GM19324 (cell line): ENCODE results near the gene RAD51B.

Experiments
- ATAC-seq: cut with Tn5 transposase; IDR thresholded peaks from one replicate; pipeline ENCODE4 v1.9.1; 2021; ENCODE audit warnings: mild to moderate bottlenecking, moderate library complexity; ENCODE audit not compliant: unreplicated experiment, low FRiP score

RAD51B gene

DNA sequence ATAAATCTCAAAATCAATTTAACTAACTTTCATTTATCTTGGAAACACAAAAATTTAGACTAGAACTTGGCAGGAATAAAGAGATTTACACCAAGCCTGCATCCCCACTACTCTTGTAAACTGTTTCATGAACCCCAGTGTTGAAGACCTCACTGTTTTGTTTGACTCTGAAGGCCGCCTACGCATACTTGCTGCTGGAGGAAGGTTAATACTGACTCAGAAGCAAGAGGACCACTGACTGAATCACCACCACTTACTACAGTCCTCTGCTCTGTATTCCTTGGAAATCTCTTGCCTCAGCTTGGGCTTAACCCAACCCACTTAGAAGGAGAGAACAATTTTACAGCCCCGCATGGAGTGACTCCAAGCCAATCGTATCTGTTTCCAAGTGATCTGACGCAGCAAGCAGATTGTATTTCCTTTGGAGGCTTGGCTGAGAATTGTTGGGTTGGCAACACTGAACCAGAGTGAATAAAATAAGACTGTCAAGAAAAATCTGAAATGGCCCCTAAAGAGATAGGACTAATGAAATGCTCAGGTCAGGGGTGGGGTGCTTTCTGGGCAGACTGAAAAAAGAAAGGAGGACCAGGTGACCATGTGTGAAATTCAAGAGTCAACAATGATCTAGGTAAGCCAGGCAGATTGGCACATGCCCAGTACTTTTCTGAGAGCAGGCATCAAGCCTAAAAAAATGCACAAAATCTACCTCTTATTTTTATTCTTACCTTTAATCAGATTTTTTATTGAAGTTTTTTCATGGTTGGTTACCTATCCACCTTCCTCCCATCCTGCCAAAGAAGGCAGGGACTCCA is 724.7 kb downstream of the RAD51B start:
- ATAC-seq: no peak

DNA sequence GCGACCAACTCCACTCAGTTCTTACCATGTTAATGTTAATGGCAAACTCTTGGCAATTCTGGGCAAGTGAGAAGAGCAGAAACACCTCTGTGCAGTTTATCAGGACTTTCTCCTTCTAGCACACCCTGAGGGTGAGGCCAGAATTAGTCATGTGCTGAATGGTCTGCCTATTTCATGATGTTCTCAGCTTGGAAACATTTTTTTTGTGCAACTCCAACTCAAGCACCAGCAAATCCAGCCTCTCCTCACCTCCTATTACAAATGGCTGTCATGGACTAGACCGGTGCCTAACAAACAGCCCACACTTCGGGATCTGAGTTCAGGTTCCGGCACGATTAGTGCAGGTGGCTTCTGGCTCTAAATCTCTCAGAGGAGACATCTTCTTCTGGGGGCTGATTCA is 727.3 kb downstream of the RAD51B start:
- no peak for ATAC-seq

DNA sequence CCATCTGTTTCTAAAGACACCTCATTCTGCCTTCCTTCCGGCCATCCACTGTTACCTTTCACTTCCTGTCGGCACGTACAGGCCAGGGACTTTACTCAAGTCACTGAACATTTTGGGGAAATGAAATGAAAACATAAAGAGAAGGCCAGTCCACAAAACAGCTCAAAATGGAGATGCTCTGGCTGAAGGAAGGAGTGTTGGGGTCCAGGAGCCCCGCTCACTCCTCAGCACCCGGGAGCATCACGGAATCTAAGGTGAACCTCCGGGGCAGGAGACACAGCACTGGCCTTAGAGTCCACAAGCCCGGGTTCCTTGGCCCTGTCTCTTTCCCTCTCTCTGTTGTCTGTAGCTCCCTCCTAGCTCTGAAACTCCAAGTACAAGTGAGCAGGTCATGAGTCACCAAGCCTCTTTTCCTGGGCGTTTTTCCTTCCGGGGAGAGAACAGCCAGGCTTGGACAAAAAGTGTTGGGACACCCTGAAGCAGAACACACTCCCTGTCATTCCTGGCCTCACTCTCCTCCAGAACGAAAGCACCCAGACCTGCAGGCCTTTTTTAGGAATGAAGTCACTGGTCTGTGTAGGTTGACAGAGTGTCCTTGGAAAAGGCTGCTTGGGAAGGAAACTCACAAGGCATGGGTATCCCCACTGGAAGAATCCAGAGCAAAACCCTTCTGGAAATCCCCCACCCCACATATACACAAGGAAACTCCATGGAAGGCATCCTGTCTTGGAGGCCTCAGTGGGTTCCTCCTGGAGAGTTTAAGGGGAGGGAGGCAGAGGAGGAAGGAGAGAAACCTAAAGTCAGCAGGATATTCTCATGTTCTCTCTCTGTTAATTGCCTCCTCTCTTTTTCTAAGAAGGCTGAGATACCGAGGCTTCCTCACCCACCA is 728.0 kb downstream of the RAD51B start:
- no peak for ATAC-seq

GRCh38 chr14:68548194-68549076 is 728.9 kb downstream of the RAD51B start:
- ATAC-seq: no peak

- no peak for ATAC-seq
Observed at GRCh38 chr14:68550338-68550715, 730.7 kb downstream of the RAD51B start.

DNA sequence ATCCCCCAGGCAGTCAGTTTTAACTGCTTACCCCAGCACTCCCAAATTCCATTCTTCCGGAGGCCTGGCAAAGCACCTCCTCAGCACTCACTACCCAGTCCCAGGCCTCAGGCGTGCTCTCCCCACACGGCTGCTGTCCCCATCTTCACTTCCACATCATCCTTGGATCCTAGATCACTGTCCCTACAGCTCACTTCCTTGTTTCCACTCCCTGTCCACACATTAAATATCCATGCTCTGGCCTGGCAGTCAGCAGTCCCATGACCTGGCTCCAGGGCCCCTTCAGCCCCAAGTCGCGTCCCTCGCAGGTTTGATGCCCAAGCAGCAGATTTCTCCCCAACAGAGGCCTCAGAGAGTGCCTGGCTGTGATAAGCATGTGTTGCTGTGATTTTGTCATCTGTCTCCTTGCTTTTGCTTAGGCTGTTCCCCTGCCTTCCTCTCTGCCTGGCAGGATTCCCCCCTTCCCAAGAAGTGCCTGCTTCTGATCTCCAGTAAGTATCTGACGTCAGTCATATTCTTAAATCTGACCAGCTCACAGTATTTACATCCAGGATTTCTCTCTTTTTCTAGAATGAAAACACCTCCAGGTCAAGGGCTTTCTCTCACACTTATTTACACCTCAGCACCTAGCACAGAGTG is 731.6 kb downstream of the RAD51B start:
- ATAC-seq: no peak

DNA sequence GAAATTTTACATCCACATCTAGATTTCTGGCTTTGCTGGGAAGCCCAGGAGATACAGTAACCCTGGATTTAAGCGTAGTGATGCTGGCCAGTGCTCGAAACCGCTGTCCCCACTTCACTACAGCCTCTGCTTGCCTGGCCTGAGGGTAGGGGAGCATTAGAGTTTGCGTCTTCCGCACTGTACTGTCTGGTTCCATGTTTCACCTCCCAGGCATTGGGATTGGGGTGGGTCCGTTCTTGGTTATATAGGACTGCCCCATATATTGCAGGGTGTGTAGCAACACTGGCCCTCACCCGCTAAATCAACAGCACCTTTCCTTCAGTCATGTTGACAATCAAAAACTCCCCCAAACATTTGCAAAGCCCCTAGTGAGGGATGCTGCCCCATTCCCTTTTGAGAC is 732.5 kb downstream of the RAD51B start:
- ATAC-seq: no peak

DNA sequence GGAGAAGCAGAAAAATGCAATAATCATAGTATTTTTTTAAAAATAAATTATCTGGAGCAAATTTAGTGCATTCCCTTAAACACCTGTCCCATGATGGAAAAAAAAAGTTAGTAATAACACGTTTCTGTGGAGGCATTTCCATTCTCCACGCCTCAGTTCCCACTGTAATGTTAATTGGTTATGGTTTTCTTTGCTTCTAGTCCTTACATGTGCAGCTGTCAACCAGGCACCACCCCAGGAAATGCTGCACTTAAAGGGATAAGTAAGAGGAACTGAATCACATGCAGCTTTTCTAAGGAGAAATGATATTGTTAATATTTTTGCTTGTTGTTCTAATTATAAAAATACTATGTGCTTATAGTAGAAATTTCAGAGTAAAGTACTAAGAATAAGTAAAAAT is 733.0 kb downstream of the RAD51B start:
- ATAC-seq: no peak

DNA sequence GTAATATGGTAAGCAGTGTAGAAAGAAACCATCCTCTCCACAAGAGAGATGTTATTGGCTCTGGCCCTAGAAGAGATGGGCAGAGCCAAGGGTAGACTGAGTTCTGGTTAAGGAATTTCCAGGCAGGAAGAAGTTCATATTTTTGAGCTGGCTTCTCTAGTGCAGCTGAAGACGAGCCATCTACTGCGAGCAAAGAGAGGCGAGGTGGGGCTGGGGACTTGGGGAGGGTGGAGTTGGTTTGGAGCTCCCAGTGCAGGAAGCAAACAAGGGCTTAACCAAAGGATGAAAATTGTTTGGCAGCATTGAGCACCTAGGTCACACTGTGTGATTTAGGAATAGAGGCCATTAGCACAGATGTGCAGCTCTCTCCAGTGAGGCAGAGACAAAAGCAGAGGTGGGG is 733.7 kb downstream of the RAD51B start:
- ATAC-seq: no peak

- no peak for ATAC-seq
Observed at GRCh38 chr14:68554231-68554630, 734.7 kb downstream of the RAD51B start.

DNA sequence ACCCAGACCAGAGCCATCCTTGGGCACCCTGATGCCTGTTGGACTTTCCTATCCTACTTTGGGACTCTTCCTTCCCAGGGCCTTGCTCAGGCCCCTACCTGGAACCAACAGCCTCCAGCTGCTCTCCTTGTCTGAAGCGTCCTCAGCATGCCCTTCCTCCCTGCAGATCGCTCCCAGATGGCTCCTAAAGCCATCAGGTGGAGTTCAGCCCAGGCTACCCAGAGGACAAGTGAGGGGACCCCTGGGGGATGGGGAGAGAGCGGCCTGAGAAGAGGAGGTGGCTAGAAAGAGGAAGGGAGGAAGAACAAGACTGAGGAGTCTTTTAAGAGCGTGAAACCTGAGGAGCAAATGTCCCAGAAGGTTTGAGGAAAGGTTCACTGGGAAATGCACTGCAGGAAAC is 736.7 kb downstream of the RAD51B start:
- ATAC-seq: no peak

DNA sequence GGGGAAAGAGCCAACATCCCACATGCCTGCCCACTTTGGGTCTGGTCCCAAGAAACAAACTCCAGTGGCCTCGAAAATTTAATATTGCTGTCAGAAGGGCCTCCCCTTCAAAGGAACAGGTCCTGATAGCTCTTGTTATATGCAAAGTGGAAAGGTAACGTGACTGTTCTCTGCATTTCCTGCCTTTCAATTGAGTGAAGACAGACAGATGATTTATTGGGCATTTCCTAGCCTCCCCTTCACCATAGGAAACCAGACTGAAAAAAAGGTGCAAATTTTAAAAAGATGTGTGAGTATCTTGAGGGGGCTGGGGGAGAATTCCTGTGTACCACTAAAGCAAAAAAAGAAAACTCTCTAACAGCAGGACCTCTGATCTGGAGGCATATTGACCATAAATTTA is 738.1 kb downstream of the RAD51B start:
- no peak for ATAC-seq

DNA sequence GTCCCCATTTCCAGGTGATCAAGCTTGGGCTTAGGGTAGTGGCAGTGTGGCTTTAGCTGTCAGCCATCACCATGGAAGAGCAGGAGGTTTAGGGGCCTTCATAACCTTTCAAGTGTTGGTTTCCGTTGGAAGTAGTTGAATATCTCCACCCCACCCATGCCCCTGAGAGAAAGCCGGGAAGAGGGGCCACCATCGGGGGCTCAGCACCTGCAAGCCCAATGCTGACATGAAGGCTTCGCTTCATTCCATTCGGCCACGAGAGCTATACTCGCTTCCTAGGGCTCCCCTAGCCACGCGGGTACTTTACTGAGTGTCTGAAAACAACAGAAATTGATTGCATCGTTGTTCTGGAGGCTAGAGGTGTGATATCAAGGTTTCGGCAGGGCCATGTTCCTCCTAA is 738.5 kb downstream of the RAD51B start:
- no peak for ATAC-seq

DNA sequence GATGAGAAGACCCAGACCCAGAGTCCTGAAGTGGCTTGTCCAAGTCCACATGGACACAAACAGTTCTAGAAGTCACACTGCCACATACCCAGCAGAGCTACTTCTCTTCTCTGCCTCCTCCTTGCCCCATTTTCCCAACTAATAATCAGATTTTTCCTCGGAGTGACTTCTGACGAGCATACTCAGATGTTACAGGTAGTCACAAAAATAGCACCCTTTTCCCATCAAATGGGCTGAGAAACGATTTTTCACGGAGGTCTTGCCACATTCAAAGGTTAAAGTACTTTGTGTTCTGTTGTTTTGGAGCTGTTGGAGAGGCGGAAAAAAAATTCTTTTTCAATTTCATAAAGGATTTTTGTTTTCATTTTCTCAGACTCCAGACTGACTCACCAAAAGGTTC is 740.4 kb downstream of the RAD51B start:
- no peak for ATAC-seq

DNA sequence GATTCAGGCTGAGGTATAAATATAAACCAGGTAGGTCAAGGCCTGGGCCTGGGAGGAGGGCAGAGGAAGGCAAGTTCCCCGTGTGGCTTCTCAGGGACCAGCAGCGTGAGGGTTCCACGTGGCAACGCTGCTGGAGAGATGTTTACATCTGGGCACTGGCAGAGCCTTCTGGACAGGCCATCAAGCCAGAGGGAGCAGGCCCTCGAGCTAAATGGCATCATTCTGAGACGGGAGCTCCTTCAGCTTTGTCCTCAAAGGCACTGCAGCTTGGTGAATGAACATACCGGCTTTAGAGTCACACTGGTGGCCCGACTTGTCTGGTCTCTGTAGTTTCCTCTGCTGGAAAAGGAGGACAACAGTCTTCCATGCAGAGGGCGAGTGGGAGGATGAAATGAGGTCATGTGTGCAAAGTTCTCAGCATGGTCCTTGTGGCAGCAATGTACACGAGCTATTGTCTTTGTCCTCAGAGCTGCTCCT is 742.0 kb downstream of the RAD51B start:
- no peak for ATAC-seq

GRCh38 chr14:68562911-68563250 is 743.3 kb downstream of the RAD51B start:
- ATAC-seq: no peak

- ATAC-seq: no peak
Observed at GRCh38 chr14:68563251-68564131, 743.9 kb downstream of the RAD51B start.

GRCh38 chr14:68564191-68564825 is 744.7 kb downstream of the RAD51B start:
- no peak for ATAC-seq
